ENCODE data around the gene TSC1. TPM values are rescaled to one million over a fixed set of nuclear protein-coding genes. Genes with fewer than 3 reads are reported as not detected.

The TSC1 gene
- total RNA-seq, 2 experiments from 2014 or later, result 38.5 to 43.0 TPM

DNA sequence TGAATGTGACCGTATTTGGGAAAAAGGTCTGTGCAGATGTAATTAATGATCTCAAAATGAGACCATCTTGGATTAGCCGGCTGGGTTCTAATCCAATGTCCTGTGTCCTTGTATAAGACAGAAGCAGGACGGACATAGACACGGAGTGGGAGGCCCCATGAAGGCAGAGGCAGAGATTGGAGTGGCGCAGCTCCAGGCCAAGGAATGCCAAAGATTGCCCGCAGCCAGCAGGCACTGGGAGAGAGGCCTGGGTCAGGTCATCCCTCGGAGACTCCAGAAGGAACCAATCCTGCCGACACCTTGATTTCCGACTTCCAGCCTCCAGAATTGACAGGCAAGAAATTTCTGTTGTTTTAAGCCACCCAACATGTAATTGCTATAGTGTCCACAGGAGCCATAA is 21.1 kb upstream of the TSC1 start:
- POLR2A ChIA-PET, result no interaction called here
- ATAC-seq (ENCODE audit: low read depth) (no peak), DNase-seq (no peak)
- Mint-ChIP-seq H3K27me3 (peaks cover 12% of the 10 kb centered on the region), H3K4me3 (no peak overlapping the region), H3K4me1 (peaks cover 2% of the 10 kb centered on the region), H3K9me3 (no peaks in the 10 kb centered on the region), H3K36me3 (no peaks in the 10 kb centered on the region), H3K27ac (no peak overlapping the region)

DNA sequence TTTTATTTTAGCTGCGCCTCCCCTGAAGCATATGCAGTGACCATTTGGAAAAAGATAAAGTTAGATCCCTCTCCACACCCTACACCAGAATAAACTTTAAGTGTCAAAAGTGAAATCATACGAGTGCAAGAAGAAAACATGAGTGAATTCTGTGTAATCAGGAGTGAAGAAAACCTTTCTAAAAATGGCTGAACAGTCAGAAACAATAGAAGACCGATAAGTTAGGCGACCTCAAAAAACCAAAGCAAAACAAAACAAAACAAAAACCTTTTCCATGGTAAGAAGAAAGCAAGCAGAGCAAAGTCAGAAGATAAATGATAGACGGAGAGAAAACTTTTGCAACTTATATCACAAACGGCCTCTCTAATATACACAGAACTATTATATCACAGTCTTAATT is 16.6 kb upstream of the TSC1 start:
- DNase-seq (no peak), ATAC-seq (ENCODE audit: low read depth) (no peak)
- Mint-ChIP-seq H3K27ac (no peak overlapping the region), H3K4me1 (no peaks in the 10 kb centered on the region), H3K36me3 (no peaks in the 10 kb centered on the region), H3K4me3 (no peak overlapping the region), H3K9me3 (peaks cover 4% of the 10 kb centered on the region), H3K27me3 (peaks cover 11% of the 10 kb centered on the region)
- POLR2A ChIA-PET, result interaction anchor here (1.3 kb wide), 1 partner anchor 17 kb away, joined by 3 read pairs; no protein-coding TSS in a partner anchor

DNA sequence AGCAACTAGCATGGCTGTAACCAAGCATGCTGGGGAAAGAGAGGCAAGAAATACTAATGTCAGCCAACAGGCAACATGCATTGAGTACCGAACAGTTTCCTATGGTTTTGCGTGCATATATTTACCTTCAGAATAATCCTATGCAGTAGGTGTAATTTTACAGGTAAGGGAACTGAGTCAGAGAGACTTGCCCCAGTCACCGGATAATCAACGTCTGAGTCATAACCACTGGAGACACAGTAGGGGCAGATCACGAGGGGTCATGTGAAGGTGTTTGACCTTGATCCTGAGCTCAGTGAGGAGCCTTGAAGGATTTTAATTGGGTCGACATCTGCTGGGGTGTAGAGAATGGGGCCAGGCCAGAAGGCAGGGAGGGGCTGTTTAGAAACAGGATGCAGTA is 13.4 kb upstream of the TSC1 start:
- no peaks in the 10 kb centered on the region for H3K4me1 Mint-ChIP-seq
- no peak overlapping the region for H3K4me3 Mint-ChIP-seq
- H3K36me3 Mint-ChIP-seq, result no peaks in the 10 kb centered on the region
- H3K27me3 Mint-ChIP-seq, result peaks cover 8% of the 10 kb centered on the region
- no peak overlapping the region for H3K27ac Mint-ChIP-seq
- H3K9me3 Mint-ChIP-seq, result peaks cover 4% of the 10 kb centered on the region
- POLR2A ChIA-PET, result no interaction called here
- ATAC-seq (ENCODE audit: low read depth) (no peak), DNase-seq (no peak)

DNA sequence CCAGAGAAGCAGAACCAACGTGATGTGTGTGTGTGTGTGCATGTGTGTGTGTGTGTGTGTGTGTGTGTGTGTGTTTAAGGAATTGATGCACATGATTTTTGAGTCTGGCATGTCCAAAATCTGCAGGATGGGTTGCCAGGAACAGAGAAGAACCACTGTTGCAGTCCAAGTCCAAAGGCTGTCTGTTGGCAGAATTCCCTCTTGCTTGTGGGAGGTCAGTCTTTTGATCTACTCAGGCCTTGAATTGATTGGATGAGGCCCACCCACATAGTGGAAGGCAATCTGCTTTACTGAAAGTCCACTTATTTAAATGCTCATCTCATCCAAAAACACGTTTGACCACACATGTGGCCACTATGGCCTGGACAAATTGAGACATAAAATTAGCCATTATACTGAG is 11.4 kb upstream of the TSC1 start:
- POLR2A ChIA-PET, result interaction anchor here (0.6 kb wide), 1 partner anchor 58 kb away, joined by 6 read pairs; no protein-coding TSS in a partner anchor
- H3K4me1 Mint-ChIP-seq, result no peaks in the 10 kb centered on the region
- H3K27ac Mint-ChIP-seq, result no peak overlapping the region
- no peak overlapping the region for H3K4me3 Mint-ChIP-seq
- DNase-seq (no peak), ATAC-seq (ENCODE audit: low read depth) (no peak)
- peaks cover 7% of the 10 kb centered on the region for H3K27me3 Mint-ChIP-seq
- H3K36me3 Mint-ChIP-seq, result no peaks in the 10 kb centered on the region
- H3K9me3 Mint-ChIP-seq, result peaks cover 4% of the 10 kb centered on the region

DNA sequence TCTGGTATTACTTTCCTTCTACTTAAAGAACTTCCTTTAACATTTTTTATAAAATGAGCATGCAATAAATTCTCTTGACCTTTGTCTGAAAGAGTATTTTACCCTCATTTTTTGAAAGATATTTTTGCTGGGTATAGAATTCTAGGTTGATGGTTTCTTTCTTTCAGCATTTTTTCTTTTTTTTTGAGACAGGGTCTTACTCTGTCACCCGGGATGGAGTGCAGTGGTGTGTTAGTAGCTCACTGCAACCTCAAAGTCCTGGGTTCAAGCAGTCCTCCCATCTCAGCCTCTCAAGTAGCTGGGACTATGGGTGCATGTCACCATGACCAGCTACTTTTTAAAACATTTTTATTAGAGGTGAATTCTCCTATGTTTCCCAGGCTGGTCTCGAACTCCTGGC is 10.7 kb upstream of the TSC1 start:
- POLR2A ChIA-PET, result no interaction called here

DNA sequence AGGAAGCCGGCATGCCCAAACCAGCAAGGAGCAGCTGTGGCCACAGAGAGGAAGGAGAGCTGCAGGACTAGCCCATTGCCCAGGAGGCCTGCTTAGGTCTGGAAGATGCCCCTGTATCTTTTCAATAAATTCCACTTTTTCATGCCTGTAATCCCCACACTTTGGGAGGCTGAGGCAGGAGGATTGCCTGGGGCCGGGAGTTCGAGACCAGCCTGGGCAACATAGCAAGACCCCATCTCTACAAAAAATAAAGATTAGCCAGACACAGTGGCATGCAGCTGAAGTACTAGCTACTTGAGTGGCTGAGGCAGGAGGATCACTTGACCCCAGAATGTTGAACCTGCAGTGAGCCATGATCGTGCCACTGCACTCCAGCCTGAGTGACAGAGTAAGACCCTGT is 5.3 kb upstream of the TSC1 start:
- Mint-ChIP-seq H3K4me1 (peaks cover 5% of the 10 kb centered on the region), H3K36me3 (no peaks in the 10 kb centered on the region), H3K27ac (no peak overlapping the region), H3K27me3 (peaks cover 6% of the 10 kb centered on the region), H3K9me3 (no peaks in the 10 kb centered on the region), H3K4me3 (no peak overlapping the region)
- no peak for DNase-seq
- POLR2A ChIA-PET, result no interaction called here
- ATAC-seq (ENCODE audit: low read depth), result no peak

More for the DNA sequence above, 10.7 kb upstream of the TSC1 start:
- Mint-ChIP-seq H3K27ac (no peak overlapping the region), H3K9me3 (peaks cover 4% of the 10 kb centered on the region), H3K36me3 (no peaks in the 10 kb centered on the region), H3K4me1 (no peaks in the 10 kb centered on the region), H3K27me3 (peaks cover 7% of the 10 kb centered on the region), H3K4me3 (no peak overlapping the region)
- ATAC-seq (ENCODE audit: low read depth) (no peak), DNase-seq (no peak)

DNA sequence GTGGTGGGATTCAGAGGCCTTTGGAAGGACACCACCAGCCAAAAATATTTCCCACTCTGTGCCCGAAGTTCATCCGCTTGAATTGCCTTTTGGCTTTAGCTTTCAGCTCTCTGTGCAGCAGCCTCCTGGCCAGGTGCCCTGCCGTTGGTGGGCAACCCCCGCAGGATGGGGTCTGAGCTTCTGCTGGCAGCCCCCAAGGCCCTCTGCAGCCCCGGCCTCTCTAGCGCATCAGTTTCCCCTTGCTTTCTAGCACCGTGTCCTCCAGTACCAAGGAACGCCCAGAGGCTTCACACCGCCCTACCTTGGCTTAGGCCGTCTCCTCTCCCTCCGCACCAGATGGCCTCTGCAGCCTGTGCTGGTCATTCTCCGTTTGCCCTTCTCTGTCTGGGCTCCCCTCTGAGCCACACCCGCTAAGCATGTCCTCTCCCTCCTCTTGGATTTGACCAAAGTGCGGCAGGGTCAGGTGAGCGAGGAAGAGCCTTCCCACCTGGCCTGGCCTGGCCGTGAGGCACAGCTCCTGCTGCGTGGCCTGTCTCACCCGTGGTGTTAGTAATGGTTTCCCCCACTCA is 4.2 kb upstream of the TSC1 start:
- no peaks in the 10 kb centered on the region for H3K36me3 Mint-ChIP-seq
- H3K4me3 Mint-ChIP-seq, result no peak overlapping the region
- H3K27ac Mint-ChIP-seq, result no peak overlapping the region
- ATAC-seq (ENCODE audit: low read depth) (no peak), DNase-seq (no peak)
- peaks cover 6% of the 10 kb centered on the region for H3K27me3 Mint-ChIP-seq
- H3K4me1 Mint-ChIP-seq, result peaks cover 12% of the 10 kb centered on the region
- H3K9me3 Mint-ChIP-seq, result no peaks in the 10 kb centered on the region
- POLR2A ChIA-PET, result no interaction called here

DNA sequence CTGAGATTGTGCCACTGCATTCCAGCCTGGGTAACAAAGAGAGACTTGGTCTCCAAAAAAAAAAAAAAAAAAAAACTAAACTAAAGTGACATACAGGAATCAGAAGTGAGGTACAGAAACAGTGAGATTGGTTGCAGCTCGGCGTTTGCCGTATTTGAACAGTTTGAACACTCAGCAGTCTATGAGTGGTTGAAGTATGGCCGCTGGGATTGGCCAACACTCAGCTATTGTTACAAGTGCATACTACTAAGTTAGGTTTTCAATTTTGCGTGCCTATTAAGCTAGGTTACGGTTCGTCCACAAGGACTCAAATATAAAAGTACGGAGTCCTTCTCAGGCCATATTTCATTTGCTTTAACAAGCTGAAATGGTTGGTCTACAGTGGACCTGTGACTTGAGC is 3.3 kb upstream of the TSC1 start:
- POLR2A ChIA-PET, result interaction anchor here (0.7 kb wide), 1 partner anchor 172 kb away, joined by 3 read pairs; no protein-coding TSS in a partner anchor
- DNase-seq, result no peak
- Mint-ChIP-seq H3K27me3 (peaks cover 6% of the 10 kb centered on the region), H3K4me1 (peaks cover 18% of the 10 kb centered on the region), H3K9me3 (no peaks in the 10 kb centered on the region), H3K27ac (no peak overlapping the region), H3K4me3 (no peak overlapping the region), H3K36me3 (no peaks in the 10 kb centered on the region)
- ATAC-seq (ENCODE audit: low read depth), result no peak

DNA sequence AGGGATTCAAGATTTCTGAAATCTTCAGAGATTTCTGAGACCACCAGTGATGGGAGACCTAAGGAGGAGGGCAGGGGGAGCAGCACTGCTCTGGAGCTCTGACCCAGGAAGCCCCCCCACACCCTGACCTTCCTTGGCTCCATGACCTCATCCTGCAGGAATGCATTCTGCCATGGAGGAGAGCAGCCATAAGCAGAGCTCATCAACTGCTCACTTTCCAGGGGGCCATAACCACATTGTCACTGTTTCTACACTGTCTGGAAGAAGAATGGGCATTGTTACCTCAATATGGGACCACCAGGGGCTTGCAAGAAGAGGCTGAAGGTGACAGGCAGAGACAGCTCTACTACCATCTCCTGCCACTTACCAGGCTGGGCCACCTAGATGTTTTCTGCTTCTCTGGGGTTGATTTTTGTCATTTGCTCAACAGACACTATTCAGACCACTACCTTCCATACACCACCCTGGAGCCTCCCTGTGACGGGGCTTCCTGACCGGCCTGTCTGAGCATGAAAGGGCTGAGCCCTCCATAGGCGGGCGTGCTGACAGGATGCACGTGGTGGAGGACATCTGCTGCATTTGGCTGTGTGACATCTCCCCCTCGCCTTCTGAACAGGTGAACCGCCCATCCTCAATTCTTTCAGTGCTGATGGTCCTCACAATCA is 2.3 kb upstream of the TSC1 start:
- Mint-ChIP-seq H3K4me1 (peaks cover 22% of the 10 kb centered on the region), H3K27ac (no peak overlapping the region), H3K9me3 (no peaks in the 10 kb centered on the region), H3K27me3 (peaks cover 2% of the 10 kb centered on the region), H3K36me3 (no peaks in the 10 kb centered on the region), H3K4me3 (no peak overlapping the region)
- ATAC-seq (ENCODE audit: low read depth), result no peak
- no peak for DNase-seq
- POLR2A ChIA-PET, result interaction anchor here (0.6 to 0.7 kb wide), 3 partner anchors 84 to 1368 kb away, joined by 3 to 4 read pairs (median 3); no protein-coding TSS in a partner anchor

DNA sequence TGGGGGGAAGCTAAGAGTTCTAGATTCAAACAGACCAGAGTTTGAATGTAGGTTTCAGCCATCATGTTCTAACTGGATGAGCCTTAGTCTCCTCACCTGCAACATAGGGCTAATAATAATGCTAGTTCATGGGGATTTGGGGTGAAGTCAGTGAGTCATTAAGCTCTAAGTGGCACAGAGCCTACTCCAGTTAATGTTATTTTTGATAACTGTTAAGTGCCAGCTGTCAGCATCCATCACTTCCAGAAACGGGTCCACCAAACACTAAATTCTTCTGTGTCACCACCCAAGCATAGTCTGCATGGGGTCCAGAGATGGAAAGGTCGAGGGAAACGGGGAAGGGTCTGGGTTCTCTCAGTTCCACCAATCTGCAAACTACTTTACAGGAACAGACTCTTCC is 1.8 kb upstream of the TSC1 start:
- no peak for DNase-seq
- Mint-ChIP-seq H3K9me3 (no peaks in the 10 kb centered on the region), H3K4me1 (peaks cover 22% of the 10 kb centered on the region), H3K4me3 (no peak overlapping the region), H3K36me3 (no peaks in the 10 kb centered on the region), H3K27ac (no peak overlapping the region), H3K27me3 (no peaks in the 10 kb centered on the region)
- ATAC-seq (ENCODE audit: low read depth), result no peak
- POLR2A ChIA-PET, result interaction anchor here (1.4 kb wide), 1 partner anchor 276 kb away, joined by 3 read pairs; the partner anchor contains the start of genes DDX31 and GTF3C4

DNA sequence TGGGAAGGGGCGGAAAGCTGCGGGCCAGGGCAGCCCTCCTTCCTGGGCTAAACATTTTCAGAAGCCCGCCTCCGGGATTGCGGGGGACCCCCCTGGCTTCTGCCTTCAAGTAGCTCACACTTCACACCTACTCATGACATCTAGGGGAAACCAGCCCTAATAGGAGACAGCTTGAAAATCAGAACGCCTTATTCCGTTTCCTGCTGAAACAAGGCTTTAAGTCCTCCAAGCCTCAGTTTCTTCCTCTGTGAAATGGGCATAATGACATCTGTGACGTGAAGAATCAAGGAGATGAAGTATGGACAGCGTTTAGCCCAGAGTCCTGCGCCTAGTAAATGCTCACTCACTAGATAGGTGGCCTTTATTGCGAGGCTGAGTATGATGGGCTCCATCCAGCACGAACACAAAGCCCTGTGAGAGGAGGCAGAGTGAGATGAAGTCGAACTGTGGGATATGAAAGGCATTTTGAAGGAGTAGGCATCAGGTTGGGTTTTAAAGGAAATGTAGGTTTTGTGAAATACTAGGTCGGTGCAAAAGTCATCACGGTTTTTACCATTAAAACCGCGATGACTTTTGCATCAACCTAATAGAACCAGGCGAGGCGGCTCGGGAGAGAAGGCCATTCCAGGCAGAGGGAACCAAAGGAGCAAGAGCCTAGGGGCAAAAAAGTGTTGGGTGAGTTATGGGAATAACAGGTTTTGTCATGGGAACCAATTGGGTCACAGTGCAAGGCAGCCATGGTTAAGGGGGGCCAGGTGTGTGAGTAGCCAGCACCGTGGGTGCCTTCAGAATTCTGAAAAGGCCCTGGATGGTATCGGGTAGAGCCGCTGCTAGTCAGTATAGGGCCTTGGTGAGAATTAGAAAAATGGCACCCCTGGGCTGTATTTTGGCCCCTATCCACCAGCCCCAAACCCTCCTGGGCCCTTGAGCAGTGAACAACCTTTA is 1.0 kb upstream of the TSC1 start:
- DNase-seq (no peak), ATAC-seq (ENCODE audit: low read depth) (no peak)
- POLR2A ChIA-PET, result interaction anchor here (0.5 to 2.1 kb wide), 11 partner anchors 38 to 1497 kb away, joined by 3 to 15 read pairs (median 3); partner anchors contain the start of genes DDX31, GTF3C4, GTF3C5 and SPACA9
- Mint-ChIP-seq H3K4me3 (peak overlapping the region; percentile 89), H3K4me1 (peaks cover 22% of the 10 kb centered on the region), H3K27ac (peak overlapping the region; percentile 100), H3K9me3 (no peaks in the 10 kb centered on the region), H3K27me3 (no peaks in the 10 kb centered on the region), H3K36me3 (no peaks in the 10 kb centered on the region)

DNA sequence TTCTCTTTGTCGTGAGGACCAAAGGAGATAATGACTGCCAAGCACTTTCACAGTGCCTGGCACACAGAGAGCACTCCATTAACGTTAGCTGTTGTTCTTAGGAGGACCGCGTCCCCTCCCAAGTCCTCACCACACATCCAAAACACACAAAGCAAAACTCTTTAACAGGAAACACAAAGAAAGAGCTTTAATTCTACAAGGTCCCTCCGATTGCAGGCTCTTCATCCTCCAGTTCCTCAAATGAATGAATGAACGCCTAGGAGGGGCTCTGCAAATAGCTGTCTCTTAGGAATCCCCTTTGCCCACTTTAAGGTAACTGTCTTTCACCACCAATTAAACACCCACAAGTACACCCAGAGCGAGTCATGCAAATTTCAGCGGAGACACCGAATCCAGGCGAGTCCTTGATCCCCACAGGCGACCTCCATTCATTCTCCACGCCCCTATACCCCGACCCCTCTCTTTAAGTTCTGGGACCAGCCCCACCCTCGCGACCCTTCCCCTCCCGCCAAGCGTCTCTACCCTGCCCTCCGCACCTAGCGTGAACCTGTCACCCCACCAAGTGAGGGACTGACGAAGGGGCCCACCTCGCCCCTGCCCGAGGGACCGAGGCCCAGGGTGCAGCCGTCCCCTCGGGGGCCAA is 644 bp downstream of the TSC1 start:
- POLR2A ChIA-PET, result interaction anchor here (0.7 to 2.1 kb wide), 6 partner anchors 10 to 95 kb away, joined by 3 to 15 read pairs (median 4); partner anchors contain the start of genes GTF3C5 and SPACA9
- H3K27me3 Mint-ChIP-seq, result no peaks in the 10 kb centered on the region
- DNase-seq, result no peak
- H3K36me3 Mint-ChIP-seq, result no peaks in the 10 kb centered on the region
- H3K4me1 Mint-ChIP-seq, result peaks cover 22% of the 10 kb centered on the region
- H3K27ac Mint-ChIP-seq, result peak overlapping the region; percentile 80
- no peaks in the 10 kb centered on the region for H3K9me3 Mint-ChIP-seq
- H3K4me3 Mint-ChIP-seq, result peak overlapping the region; percentile 89
- ATAC-seq (ENCODE audit: low read depth), result no peak

Data from activated naive CD8-positive, alpha-beta T cell treated with anti-CD3 and anti-CD28 coated beads, Interleukin-2, amount 10 ng/mL, durations not matched to agents 7 days and 5 days (primary cell).